Superior temporal gyrus (tissue), 1 donor: Measurements from ENCODE around the gene PRKG1.

ENCODE experiments used
- DNase-seq: peaks from one replicate; pipeline ENCODE4 v3.0.0-alpha.2; 2016; ENCODE audit errors: extremely low spot score

The PRKG1 gene

GRCh38 chr10:51920672-51921071 is 846.4 kb downstream of the PRKG1 start:
- DNase-seq, result no peak

- no peak for DNase-seq
Observed at GRCh38 chr10:51924359-51924758, 850.1 kb downstream of the PRKG1 start.

- DNase-seq, result peak; percentile 61
Observed at GRCh38 chr10:51926337-51926736, 852.0 kb downstream of the PRKG1 start.

- DNase-seq, result no peak
Observed at GRCh38 chr10:51928162-51928561, 853.9 kb downstream of the PRKG1 start.

GRCh38 chr10:51932530-51932929 is 858.2 kb downstream of the PRKG1 start:
- DNase-seq, result no peak

GRCh38 chr10:51934373-51934772 is 860.1 kb downstream of the PRKG1 start:
- no peak for DNase-seq

- DNase-seq, result no peak
Observed at GRCh38 chr10:51935341-51935740, 861.1 kb downstream of the PRKG1 start.

GRCh38 chr10:51937308-51938140 is 863.2 kb downstream of the PRKG1 start:
- DNase-seq, result no peak

GRCh38 chr10:51950371-51950995 is 876.2 kb downstream of the PRKG1 start:
- DNase-seq, result no peak

GRCh38 chr10:51950996-51951555 is 876.8 kb downstream of the PRKG1 start:
- no peak for DNase-seq

GRCh38 chr10:51951601-51952000 is 877.3 kb downstream of the PRKG1 start:
- DNase-seq, result no peak

GRCh38 chr10:51952056-51952455 is 877.8 kb downstream of the PRKG1 start:
- no peak for DNase-seq

GRCh38 chr10:51955696-51956095 is 881.4 kb downstream of the PRKG1 start:
- DNase-seq, result no peak

GRCh38 chr10:51956822-51957221 is 882.5 kb downstream of the PRKG1 start:
- no peak for DNase-seq

GRCh38 chr10:51960494-51960895 is 886.2 kb downstream of the PRKG1 start:
- DNase-seq, result peak; percentile 92

- DNase-seq, result no peak
Observed at GRCh38 chr10:51961401-51961800, 887.1 kb downstream of the PRKG1 start.

- DNase-seq, result no peak
Observed at GRCh38 chr10:51964630-51965029, 890.3 kb downstream of the PRKG1 start.

- DNase-seq, result no peak
Observed at GRCh38 chr10:51965451-51965850, 891.2 kb downstream of the PRKG1 start.

GRCh38 chr10:51972733-51973346 is 898.6 kb downstream of the PRKG1 start:
- DNase-seq, result no peak

GRCh38 chr10:51980752-51981151 is 906.5 kb downstream of the PRKG1 start:
- no peak for DNase-seq

- DNase-seq, result no peak
Observed at GRCh38 chr10:51981731-51982130, 907.4 kb downstream of the PRKG1 start.

- DNase-seq, result no peak
Observed at GRCh38 chr10:51983481-51983880, 909.2 kb downstream of the PRKG1 start.

- no peak for DNase-seq
Observed at GRCh38 chr10:51985336-51985735, 911.0 kb downstream of the PRKG1 start.
